Transverse colon (tissue), 4 donors: ENCODE data around the gene TMEM45B.

Source experiments
- EP300 ChIP-seq: sonication (generic); formaldehyde crosslinking; IDR thresholded peaks from one replicate; pipeline ENCODE4 v1.6.1; 2017; ENCODE audit warnings: antibody characterized with exemption, low read depth
- POLR2A ChIP-seq: fragments of 450-650 bp; IDR thresholded peaks from one replicate; pipeline ENCODE4 v1.6.1; 2016; ENCODE audit warnings: antibody characterized with exemption, mild to moderate bottlenecking, moderate library complexity
- POLR2AphosphoS5 ChIP-seq, 3 donors: sonication (generic); formaldehyde crosslinking; IDR thresholded peaks; one replicate each; pipeline ENCODE4 v1.6.1; 2016; ENCODE audit warnings: antibody characterized with exemption in 3 of 3
- TF ChIP-seq, protein P1 (sequence below), 5 experiments: fragments of 200-600 bp in 3 of 5; fragments of 450-650 bp in 2 of 5; sonication (generic) in 3 of 5; IDR thresholded peaks; 1 replicate in 2 of 5; 2 replicates in 3 of 5; pipeline ENCODE4 v1.5.1; 2016 to 2017; ENCODE audit warnings: antibody characterized with exemption in 5 of 5, inconsistent platforms in 3 of 5, mild to moderate bottlenecking in 2 of 5, moderate library complexity in 1 of 5

DNA sequence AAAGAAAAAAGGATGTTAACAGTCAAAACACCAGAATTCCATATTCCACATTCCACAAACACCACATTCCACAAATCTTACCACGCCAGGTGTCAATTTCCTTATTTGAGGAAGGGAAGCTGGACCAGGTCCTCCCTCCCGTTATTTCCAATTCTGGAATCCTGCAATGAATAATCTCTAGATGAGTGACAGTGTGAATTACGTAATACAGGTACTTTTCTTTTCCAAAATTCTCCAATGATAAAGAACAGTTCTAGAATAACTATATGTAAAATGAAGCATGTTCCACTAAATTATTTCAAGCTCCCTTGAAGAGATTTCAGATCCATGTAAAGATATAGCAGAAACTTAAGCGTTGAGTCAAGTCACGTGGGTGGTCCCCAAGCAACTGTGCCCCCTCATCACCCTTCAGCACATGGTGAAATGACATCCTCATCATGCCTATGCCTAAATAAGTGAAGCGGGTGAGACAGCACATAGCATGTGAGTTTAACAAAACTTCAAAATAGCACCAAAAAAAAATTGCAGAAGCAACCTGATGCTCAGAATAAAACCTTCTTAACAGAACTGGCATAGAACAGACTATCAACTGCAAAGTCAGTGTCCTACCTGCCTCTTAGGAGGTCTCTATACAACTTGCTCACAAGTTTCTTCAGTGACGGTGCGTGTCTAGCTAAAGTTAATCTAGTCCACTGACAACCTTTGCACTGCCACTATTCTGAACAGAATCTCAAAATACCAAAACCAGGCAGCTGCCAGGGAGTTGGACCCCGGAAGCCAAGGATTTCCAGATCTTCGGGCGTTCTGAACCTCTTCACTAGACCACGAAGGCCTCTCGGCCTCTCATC, 78.9 kb downstream of the TMEM45B start:
- TF ChIP-seq, protein P1, sequence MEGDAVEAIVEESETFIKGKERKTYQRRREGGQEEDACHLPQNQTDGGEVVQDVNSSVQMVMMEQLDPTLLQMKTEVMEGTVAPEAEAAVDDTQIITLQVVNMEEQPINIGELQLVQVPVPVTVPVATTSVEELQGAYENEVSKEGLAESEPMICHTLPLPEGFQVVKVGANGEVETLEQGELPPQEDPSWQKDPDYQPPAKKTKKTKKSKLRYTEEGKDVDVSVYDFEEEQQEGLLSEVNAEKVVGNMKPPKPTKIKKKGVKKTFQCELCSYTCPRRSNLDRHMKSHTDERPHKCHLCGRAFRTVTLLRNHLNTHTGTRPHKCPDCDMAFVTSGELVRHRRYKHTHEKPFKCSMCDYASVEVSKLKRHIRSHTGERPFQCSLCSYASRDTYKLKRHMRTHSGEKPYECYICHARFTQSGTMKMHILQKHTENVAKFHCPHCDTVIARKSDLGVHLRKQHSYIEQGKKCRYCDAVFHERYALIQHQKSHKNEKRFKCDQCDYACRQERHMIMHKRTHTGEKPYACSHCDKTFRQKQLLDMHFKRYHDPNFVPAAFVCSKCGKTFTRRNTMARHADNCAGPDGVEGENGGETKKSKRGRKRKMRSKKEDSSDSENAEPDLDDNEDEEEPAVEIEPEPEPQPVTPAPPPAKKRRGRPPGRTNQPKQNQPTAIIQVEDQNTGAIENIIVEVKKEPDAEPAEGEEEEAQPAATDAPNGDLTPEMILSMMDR (IDR thresholded peaks at IDR 0.05): no peak
- TF ChIP-seq POLR2A: no peak
- TF ChIP-seq POLR2AphosphoS5 (IDR thresholded peaks at IDR 0.05): no peak
- TF ChIP-seq EP300: no peak
